Gastroesophageal sphincter (tissue), 3 donors: ENCODE data around the gene MBNL3.

Source experiments
- CTCF ChIP-seq, 4 experiments: fragments of 200-600 bp in 2 of 4; fragments of 450-650 bp in 2 of 4; sonication (generic) in 1 of 4; IDR thresholded peaks; one replicate each; pipeline ENCODE4 v1.5.1; 2017 to 2019; ENCODE audit warnings: antibody characterized with exemption in 4 of 4, mild to moderate bottlenecking in 2 of 4, moderate library complexity in 2 of 4
- EP300 ChIP-seq: sonication (generic); formaldehyde crosslinking; IDR thresholded peaks from one replicate; pipeline ENCODE4 v1.6.1; 2017; ENCODE audit warnings: antibody characterized with exemption, mild to moderate bottlenecking
- POLR2A ChIP-seq, 2 donors: fragments of 450-650 bp; IDR thresholded peaks; one replicate each; pipeline ENCODE4 v1.6.1; 2017; ENCODE audit warnings: antibody characterized with exemption in 2 of 2, mild to moderate bottlenecking in 2 of 2, moderate library complexity in 1 of 2

GRCh38 chrX:132409780-132410556, 78.9 kb downstream of the MBNL3 start:
- no peak for TF ChIP-seq POLR2A (IDR thresholded peaks at IDR 0.05)
- no peak for TF ChIP-seq CTCF (IDR thresholded peaks at IDR 0.05)
- no peak for TF ChIP-seq EP300
